Adrenal gland (tissue), 19 donors: ENCODE measurements around the gene TAF11L10. TPM values are rescaled to one million over a fixed set of nuclear protein-coding genes. Genes with fewer than 3 reads are reported as not detected.
"Not testable (repeated sequence)": the region's sequence is repeated elsewhere in the genome, so short reads cannot be mapped to it uniquely, and the experiment has no call there.

Experiments
- DNase-seq, 7 donors: peaks; one replicate each; pipeline ENCODE4 v3.0.0-alpha.2; 2019 to 2020
- H3K27ac ChIP-seq, 5 donors: fragments of 200-600 bp; sonication (generic) in 4 of 5; 1 replicate in 3 of 5; 2 replicates in 2 of 5; pipeline versions ENCODE4 v1.5.1 to v1.8.0; 2016 to 2020; ENCODE audit warnings: mild to moderate bottlenecking in 1 of 5
- H3K27me3 ChIP-seq: fragments of 200-600 bp; 2 replicates; pipeline ENCODE4 v1.8.0; 2021
- H3K36me3 ChIP-seq, 2 donors: fragments of 200-600 bp; replicated peaks in 1 of 2; 1 replicate in 1 of 2; 2 replicates in 1 of 2; pipeline versions ENCODE4 v1.5.1 to v1.8.0; 2018 to 2022
- H3K4me1 ChIP-seq, 2 donors: fragments of 200-600 bp; replicated peaks in 1 of 2; 1 replicate in 1 of 2; 2 replicates in 1 of 2; pipeline versions ENCODE4 v1.5.1 to v1.8.0; 2018 to 2021
- H3K4me3 ChIP-seq, 4 donors: fragments of 200-600 bp; sonication (generic) in 3 of 4; one replicate each; pipeline ENCODE4 v1.5.1; 2016 to 2018
- H3K9me3 ChIP-seq, 3 donors: fragments of 200-600 bp; sonication (generic) in 1 of 3; replicated peaks in 1 of 3; 1 replicate in 2 of 3; 2 replicates in 1 of 3; pipeline versions ENCODE4 v1.5.1 to v1.8.0; 2016 to 2021
- CTCF ChIP-seq, 6 experiments: fragments of 450-650 bp in 4 of 6; fragments of 200-600 bp in 2 of 6; sonication (generic) in 1 of 6; IDR thresholded peaks; 1 replicate in 5 of 6; 2 replicates in 1 of 6; pipeline versions ENCODE4 v1.5.1 to v1.8.0; 2016 to 2021; ENCODE audit warnings: antibody characterized with exemption in 6 of 6, mild to moderate bottlenecking in 2 of 6, moderate library complexity in 1 of 6
- POLR2A ChIP-seq, 2 donors: fragments of 450-650 bp; IDR thresholded peaks; one replicate each; pipeline ENCODE4 v1.6.1; 2017; ENCODE audit warnings: antibody characterized with exemption in 2 of 2, mild to moderate bottlenecking in 2 of 2, moderate library complexity in 1 of 2
- WGBS, 4 donors: extraction: QIAGEN DNeasy Blood & Tissue Kit in 2 of 4; methylation state at CpG; one replicate each; pipeline versions ENCODE4 v1.1.5 to v1.1.7; 2013 to 2017; 5-methylcytosine and 5-hydroxymethylcytosine counted together
- intact Hi-C, 2 donors: fragments of 100-400 bp; cut with DNase I; formaldehyde crosslinking; loops; one replicate each; pipeline versions ENCODE4 v1.14.1 to v1.15.0; 2022 to 2023
- long read RNA-seq, 10 donors: library from polyadenylated mRNA in 3 of 10; unstranded in 2 of 10; stranded (forward) in 1 of 10; transcript quantifications; one replicate each; pipeline ENCODE4 v2.0.0 and lab custom pipeline, GENCODE V29; 2021 to 2026
- polyA plus RNA-seq, 3 donors: library from polyadenylated mRNA; stranded (reverse); fragments of 200-250 nt in 2 of 3; fragments of 350-450 nt in 1 of 3; fragmentation: Illumina TruSeq in 1 of 3; extraction: RNeasy Lipid Tissue Mini Kit (QIAGEN cat#74804) in 1 of 3; gene quantifications; one replicate each; pipeline ENCODE4 v1.2.3, GENCODE V29; 2013 to 2014
- total RNA-seq, 9 donors: library from RNA; depleted of rRNA in 4 of 9; stranded (reverse); fragments of >200 nt in 4 of 9; fragments of 120-200 nt in 1 of 9; fragmentation: NEBNext Ultra II Directional in 1 of 9; extraction: Animal tissue kit (Norgen Biotek cat#: 25700) in 1 of 9; gene quantifications; one replicate each; pipeline versions ENCODE4 v1.1.0 to v1.2.4, GENCODE V29; 2013 to 2023
- donor health status: healthy with polysubstance abuse.
- donor health status: Bipolar disorder and iron deficiency.
- donor health status: DM: yes; HTN: yes; CAD: no.
- donor health status: DM: no; HTN: no; CAD: no.
- donor health status: DM: no; HTN: no; CAD: no.
- donor health status: DM: yes; HTN: yes; CAD: no.

The TAF11L10 gene
- total RNA-seq (not detected), polyA plus RNA-seq (not detected)
- long read RNA-seq, donor 1: 0 reads
- long read RNA-seq, donor 2: 0 reads
- long read RNA-seq, donor 3: 0 reads
- long read RNA-seq, donor 4: 0 reads
- long read RNA-seq, donor 5: 0 reads
- long read RNA-seq, donor 6: 0 reads
- long read RNA-seq, donor 7: 0 reads
- long read RNA-seq, donor 8: 0 reads
- long read RNA-seq, donor 9: 0 reads
- long read RNA-seq, donor 10: 0 reads

DNA sequence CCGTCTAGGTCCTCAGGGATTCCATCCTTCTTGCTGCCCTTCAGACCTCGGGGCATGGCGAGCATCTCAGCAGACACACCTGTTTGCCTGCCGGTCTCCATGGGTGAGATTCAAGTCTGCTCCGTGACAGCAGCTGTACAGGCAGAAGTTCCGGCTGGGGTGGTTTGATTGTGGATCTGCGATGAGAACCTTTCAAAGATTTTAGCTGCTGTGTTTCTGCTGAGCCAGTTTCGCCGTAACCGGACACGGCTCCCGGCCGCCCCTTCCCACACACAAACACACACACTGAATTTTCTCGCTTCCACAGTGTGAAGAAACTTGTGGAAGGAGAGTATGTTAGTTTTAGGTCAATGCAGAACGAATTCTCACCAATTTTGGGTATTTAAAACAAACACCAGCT is at the start of gene TAF11L10:
TAF11L10 (minus strand) TSS at position 101 of the 400 bp plus-strand sequence.
- H3K9me3 ChIP-seq, H3K27ac ChIP-seq, H3K4me3 ChIP-seq, H3K36me3 ChIP-seq, H3K27me3 ChIP-seq, DNase-seq, H3K4me1 ChIP-seq, intact Hi-C loops: not testable (repeated sequence)
- WGBS, 4 donors: 40 to 82% methylated on average over 1 to 7 of the region's 15 CpGs; no CpG with 5 or more reads in 2 of the 4 donors

DNA sequence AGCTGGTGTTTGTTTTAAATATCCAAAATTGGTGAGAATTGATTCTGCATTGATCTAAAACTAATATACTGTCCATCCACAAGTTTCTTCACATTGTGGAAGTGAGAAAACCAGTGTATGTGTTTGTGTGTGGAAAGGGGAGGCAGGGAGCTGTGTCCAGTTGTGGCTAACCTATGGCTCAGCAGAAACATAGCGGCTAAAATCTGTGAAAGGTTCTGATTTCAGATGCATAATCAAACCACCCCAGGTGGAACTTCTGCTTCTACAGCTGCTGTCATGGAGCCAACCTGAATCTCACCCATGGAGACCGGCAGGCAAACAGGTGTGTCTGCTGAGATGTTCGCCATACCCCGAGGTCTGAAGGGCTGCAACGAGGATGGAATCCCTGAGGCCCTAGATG is 36.5 kb upstream of the TAF11L10 start, which contains the start of gene TAF11L14:
TAF11L14 (plus strand) TSS at position 301 of the 400 bp plus-strand sequence.
- Histone ChIP-seq H3K27me3 (no peaks in the 10 kb centered on the region), H3K27ac (no peak within 1 kb of the TSS), H3K36me3 (no peaks in the 10 kb centered on the region), H3K9me3 (no peaks in the 10 kb centered on the region), H3K4me1 (no peaks in the 10 kb centered on the region), H3K4me3 (no peak within 1 kb of the TSS)
- no peak for DNase-seq
- 75 to 87% (median 79%) methylated on average over 2 to 5 of the region's 5 CpGs for WGBS, 4 donors
- TF ChIP-seq POLR2A (IDR thresholded peaks at IDR 0.05): no peak
- TF ChIP-seq CTCF (IDR thresholded peaks at IDR 0.05): no peak
- intact Hi-C loops: no loop called here

GRCh38 chr5:17631788-17632187 is 34.2 kb upstream of the TAF11L10 start, which contains the start of gene TAF11L13:
Gene TAF11L13, plus strand, starts transcription at chr5:17632088.
- H3K36me3 ChIP-seq, H3K27ac ChIP-seq, H3K9me3 ChIP-seq, H3K4me1 ChIP-seq, intact Hi-C loops, DNase-seq, H3K4me3 ChIP-seq, H3K27me3 ChIP-seq: not testable (repeated sequence)
- WGBS, 4 donors: 87 to 93% (median 88%) methylated on average over 6 to 8 of the region's 12 CpGs

GRCh38 chr5:17625686-17626085 is 28.1 kb upstream of the TAF11L10 start:
- no peak for DNase-seq
- no peaks in the 10 kb centered on the region for H3K4me1 ChIP-seq
- TF ChIP-seq CTCF (IDR thresholded peaks at IDR 0.05) (no peak), POLR2A (IDR thresholded peaks at IDR 0.05) (no peak)
- H3K9me3 ChIP-seq: no peaks in the 10 kb centered on the region
- H3K36me3 ChIP-seq: no peaks in the 10 kb centered on the region
- intact Hi-C loops: no loop called here
- H3K27me3 ChIP-seq: no peaks in the 10 kb centered on the region
- WGBS, 4 donors: 79 to 93% (median 85%) methylated on average over 7 to 11 of the region's 11 CpGs
- no peak overlapping the region for H3K4me3 ChIP-seq
- H3K27ac ChIP-seq: no peak overlapping the region

GRCh38 chr5:17620627-17621026 is 23.0 kb upstream of the TAF11L10 start:
- H3K27ac ChIP-seq: no peak overlapping the region
- no peak for TF ChIP-seq POLR2A (IDR thresholded peaks at IDR 0.05)
- no peak for TF ChIP-seq CTCF (IDR thresholded peaks at IDR 0.05)
- intact Hi-C loops: no loop called here
- DNase-seq: no peak
- no peaks in the 10 kb centered on the region for H3K36me3 ChIP-seq
- 83 to 85% (median 85%) methylated on average over 6 to 17 of the region's 17 CpGs; no CpG with 5 or more reads in 1 of the 4 donors for WGBS, 4 donors
- H3K27me3 ChIP-seq: no peaks in the 10 kb centered on the region
- no peaks in the 10 kb centered on the region for H3K4me1 ChIP-seq
- no peaks in the 10 kb centered on the region for H3K9me3 ChIP-seq
- no peak overlapping the region for H3K4me3 ChIP-seq
